RWPE1 (cell line): Measurements from ENCODE around the gene PKHD1.

Experiments used
- CTCF ChIA-PET: fragments of 350-600 bp; sonication (Branson Sonifier 250); formaldehyde crosslinking; extraction: SDS; loops from one replicate; lab custom pipeline; 2021; lab: Yijun Ruan, JAX
- POLR2A ChIA-PET: fragments of 400-600 bp; formaldehyde crosslinking; extraction: SDS; loops from one replicate; lab custom pipeline; 2020; ENCODE audit warnings: antibody characterized with exemption; ENCODE audit not compliant: low non-redundant PET; lab: Yijun Ruan, JAX
- DNase-seq: peaks from one replicate; pipeline ENCODE4 v3.0.0; 2012; ENCODE audit warnings: low spot score
- H3K27ac ChIP-seq: fragments of 450-650 bp; 2 replicates; pipeline ENCODE4 v1.5.1; 2017
- TF ChIP-seq, protein P1 (sequence below): fragments of 450-650 bp; conservative IDR thresholded peaks from 2 replicates; pipeline ENCODE4 v1.5.1; 2017; ENCODE audit warnings: low read depth, mild to moderate bottlenecking

The PKHD1 gene

DNA sequence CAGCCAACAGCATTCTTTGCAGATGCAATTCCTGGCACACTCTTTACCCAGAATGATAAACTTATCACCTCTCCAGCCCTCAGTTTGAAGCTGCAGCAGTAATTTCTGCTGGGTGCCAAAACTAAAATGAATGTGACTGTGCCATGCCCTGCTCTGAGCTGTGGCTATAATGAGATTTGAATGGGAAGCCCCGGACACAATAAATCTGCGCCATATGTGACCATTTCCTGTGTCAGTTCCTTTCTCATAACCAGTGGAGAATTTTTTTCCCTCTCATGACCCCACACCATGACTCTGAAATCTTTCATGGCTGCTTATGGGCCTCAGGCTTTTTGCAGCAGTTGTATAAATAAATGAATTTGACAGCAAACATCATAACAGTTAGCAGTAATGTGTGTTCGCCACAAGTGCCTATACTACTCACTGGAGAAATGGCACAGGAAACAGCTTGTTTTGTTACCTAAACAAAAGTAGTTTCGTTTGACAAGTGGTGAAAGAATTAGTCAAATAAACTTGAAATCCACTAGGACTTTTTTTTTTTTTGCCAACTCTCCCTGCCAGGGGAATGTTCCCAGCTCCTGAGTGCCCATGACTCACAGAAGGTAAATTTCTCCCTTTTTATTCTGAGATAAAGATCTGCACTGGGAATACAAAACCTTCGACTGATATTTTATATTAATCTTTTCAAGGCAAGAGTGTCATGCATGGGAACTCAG, 408.4 kb downstream of the PKHD1 start:
- TF ChIP-seq, protein P1, sequence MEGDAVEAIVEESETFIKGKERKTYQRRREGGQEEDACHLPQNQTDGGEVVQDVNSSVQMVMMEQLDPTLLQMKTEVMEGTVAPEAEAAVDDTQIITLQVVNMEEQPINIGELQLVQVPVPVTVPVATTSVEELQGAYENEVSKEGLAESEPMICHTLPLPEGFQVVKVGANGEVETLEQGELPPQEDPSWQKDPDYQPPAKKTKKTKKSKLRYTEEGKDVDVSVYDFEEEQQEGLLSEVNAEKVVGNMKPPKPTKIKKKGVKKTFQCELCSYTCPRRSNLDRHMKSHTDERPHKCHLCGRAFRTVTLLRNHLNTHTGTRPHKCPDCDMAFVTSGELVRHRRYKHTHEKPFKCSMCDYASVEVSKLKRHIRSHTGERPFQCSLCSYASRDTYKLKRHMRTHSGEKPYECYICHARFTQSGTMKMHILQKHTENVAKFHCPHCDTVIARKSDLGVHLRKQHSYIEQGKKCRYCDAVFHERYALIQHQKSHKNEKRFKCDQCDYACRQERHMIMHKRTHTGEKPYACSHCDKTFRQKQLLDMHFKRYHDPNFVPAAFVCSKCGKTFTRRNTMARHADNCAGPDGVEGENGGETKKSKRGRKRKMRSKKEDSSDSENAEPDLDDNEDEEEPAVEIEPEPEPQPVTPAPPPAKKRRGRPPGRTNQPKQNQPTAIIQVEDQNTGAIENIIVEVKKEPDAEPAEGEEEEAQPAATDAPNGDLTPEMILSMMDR: no peak
- CTCF ChIA-PET: no interaction called here
- H3K27ac ChIP-seq: no peak overlapping the region
- POLR2A ChIA-PET: no interaction called here
- peak; percentile 7 for DNase-seq

DNA sequence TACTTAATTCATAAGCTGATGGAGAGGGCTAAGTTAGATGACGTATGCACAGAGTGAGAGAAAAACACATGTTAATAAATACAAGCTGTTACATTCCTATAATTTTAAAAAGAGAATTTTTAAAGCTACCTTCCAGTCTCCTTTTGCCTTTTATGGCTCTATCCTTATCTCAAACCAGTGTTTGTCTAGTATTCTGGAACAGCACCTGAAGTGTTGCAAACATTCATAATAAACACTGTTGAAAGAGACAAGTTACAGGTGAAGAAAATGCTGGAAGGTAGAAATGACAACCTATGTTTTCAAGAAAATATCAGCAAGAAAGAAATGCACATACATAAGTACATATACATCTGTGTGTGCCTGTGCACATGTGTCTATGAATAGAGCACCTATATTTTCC, 409.1 kb downstream of the PKHD1 start:
- POLR2A ChIA-PET: no interaction called here
- CTCF ChIA-PET: no interaction called here
- no peak for DNase-seq
- TF ChIP-seq, protein P1: no peak
- H3K27ac ChIP-seq: no peak overlapping the region

DNA sequence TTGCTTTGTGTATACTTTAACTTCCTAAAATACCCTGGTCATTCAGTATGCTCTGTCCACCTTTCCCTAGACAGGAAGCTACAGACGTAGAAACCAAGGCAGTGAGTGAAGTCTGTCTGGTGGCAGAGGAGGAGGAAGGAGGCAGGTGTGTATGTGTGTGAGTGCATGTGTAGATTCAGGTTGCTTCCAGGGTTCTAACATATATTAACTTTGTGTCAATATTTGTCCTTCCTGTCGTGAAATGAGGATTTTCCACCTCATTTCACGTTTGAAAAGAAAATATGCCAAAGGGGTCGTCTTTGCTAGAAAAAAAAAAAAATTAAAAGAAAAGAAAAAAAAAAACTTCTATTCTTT, 411.5 kb downstream of the PKHD1 start:
- no peak for DNase-seq
- CTCF ChIA-PET: no interaction called here
- no peak overlapping the region for H3K27ac ChIP-seq
- POLR2A ChIA-PET: no interaction called here
- TF ChIP-seq, protein P1: no peak

DNA sequence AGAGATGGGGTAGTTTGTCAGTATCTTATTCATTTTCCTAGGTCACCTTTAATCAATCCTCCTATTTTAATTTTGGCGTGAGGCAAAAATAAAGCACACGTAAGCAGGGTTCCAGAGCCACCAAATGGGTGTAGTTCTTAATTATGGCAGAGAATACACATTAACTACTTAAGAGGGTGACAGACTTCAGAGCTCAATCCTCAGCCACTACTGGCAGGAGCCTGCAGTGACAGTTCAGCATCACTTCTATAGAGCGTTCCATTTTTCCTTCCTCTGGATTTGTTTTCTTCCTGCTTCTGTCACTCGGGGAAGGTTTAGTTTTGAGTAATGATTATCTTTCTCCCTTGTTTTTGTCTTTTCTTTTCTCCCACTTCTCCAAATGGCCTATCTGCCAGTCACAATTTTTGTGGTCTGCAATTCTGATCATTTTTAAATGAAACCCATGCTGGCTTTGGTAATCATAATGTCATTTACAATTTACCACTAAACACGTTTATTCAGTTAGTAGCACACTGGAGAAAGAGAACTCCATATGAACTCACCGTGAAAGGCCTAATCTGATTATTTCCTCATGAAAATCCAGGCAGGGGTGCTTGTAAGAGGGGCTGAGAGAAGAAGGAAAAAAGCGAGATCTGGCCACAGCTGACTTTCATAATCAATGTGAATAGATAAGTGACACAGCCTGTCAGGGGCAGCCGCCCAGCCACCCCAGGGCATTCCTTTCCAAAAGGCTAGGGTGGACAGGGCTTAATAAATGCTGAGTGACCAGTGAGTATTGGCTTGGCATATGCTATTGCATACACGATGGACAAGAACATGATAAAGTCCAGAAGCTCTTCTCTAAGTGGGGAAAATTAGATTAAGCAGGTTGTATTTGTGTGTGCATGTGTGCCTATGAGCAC, 412.1 kb downstream of the PKHD1 start:
- no peak for DNase-seq
- ChIA-PET CTCF (interaction anchor here (0.5 kb wide), 1 partner anchor 16 kb away, joined by 3 read pairs; no protein-coding TSS in a partner anchor), POLR2A (no interaction called here)
- no peak overlapping the region for H3K27ac ChIP-seq
- TF ChIP-seq, protein P1: no peak

DNA sequence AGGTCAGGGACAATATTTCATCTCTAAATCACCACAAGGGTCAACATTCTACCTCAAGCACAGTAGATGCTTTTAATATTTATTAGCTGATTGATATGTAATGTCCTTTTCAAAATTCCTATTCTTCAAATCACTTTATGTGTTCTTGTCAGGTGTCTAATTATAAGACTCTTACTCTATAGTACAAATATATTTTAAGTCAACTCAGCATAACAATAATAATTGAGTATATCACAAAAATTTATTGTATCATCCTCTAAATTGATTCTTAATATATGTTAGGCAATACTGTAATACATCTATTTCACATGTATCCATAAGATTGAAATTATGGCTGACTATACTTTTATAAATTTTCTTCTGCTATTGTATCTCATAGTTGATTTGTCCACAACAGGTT, 423.9 kb downstream of the PKHD1 start:
- DNase-seq: no peak
- no peak overlapping the region for H3K27ac ChIP-seq
- TF ChIP-seq, protein P1: no peak
- ChIA-PET CTCF (no interaction called here), POLR2A (no interaction called here)

DNA sequence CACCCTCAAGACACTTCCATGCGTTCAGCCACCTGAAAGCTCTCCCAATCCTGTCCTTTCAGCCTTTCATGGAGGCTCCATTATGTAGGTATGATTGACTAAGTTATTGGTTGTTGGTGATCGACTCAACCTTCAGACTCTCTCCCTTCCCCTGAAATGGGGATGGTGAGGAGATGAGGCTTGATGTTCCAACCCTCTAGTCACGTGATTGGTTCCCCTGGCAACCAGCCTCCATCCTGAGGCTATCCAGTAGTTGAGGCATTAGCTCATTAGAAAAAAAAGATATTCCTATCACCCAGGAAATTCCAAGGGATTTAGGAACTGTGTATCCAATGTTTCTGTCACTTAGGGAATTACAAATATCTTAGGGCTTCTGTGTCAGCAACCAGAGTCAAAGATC, 426.6 kb downstream of the PKHD1 start:
- ChIA-PET POLR2A (no interaction called here), CTCF (no interaction called here)
- no peak for DNase-seq
- TF ChIP-seq, protein P1: no peak
- no peak overlapping the region for H3K27ac ChIP-seq
